Ovary (tissue), 3 donors: ENCODE results near the gene RBM42.

Experiments used
- CTCF ChIP-seq, 3 donors: fragments of 450-650 bp in 2 of 3; fragments of 200-600 bp in 1 of 3; IDR thresholded peaks; one replicate each; pipeline versions ENCODE4 v1.5.1 to v1.8.0; 2016 to 2022; ENCODE audit warnings: antibody characterized with exemption in 3 of 3, mild to moderate bottlenecking in 1 of 3
- EP300 ChIP-seq: sonication (generic); formaldehyde crosslinking; IDR thresholded peaks from one replicate; pipeline ENCODE4 v1.6.1; 2017; ENCODE audit warnings: antibody characterized with exemption
- donor health status: DM: no; HTN: no; CAD: no.

DNA sequence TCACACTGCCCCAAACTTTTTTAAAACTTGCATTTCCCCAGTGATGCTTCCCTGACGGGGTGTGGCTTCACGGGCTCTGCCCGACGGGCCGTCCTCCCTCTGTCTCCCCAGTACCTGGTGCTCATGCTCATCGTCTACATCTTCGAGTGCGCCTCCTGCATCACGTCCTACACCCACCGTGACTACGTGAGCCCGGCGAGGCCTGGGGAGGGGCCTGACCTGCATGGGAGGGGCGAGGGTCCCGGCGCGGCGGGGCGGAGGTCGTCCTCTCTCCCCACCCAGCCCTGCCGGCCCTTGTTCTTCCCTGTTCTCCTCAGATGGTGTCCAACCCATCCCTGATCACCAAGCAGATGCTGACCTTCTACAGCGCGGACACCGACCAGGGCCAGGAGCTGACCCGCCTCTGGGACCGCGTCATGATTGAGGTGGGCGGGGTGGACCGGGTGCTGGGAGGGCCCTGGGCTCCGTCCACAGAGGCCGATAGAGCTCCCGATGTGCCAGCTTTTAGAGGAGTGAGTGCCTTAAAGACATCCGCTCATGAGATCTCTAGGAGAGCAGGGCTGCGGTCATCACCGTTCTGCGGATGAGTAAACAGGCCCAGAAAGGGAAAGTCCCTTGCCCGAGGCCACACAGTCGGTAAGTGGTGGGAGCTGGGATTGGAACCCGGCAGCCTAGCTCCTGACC is 44.4 kb downstream of the RBM42 start:
- no peak for TF ChIP-seq EP300
- TF ChIP-seq CTCF (IDR thresholded peaks at IDR 0.05) = no peak
